ENCODE measurements around the gene KRTAP10-4.

The KRTAP10-4 gene

GRCh38 chr21:44623575-44623974, 50.0 kb downstream of the KRTAP10-4 start:
- no peaks in the 10 kb centered on the region for H3K4me1 ChIP-seq (ENCODE audit: control insufficient read depth, low read depth, low read length)
- H3K4me3 ChIP-seq (ENCODE audit: low read length), result no peak overlapping the region
- peaks cover 19% of the 10 kb centered on the region for H3K9me3 ChIP-seq (ENCODE audit: control insufficient read depth, low read depth, low read length)
- H3K27me3 ChIP-seq (ENCODE audit: control insufficient read depth, insufficient read depth, low read length), result no peaks in the 10 kb centered on the region
- no peak overlapping the region for H3K27ac ChIP-seq (ENCODE audit: low read length)
- no peak overlapping the region for H3K9ac ChIP-seq (ENCODE audit: low read length)
- no peaks in the 10 kb centered on the region for H3K36me3 ChIP-seq (ENCODE audit: control insufficient read depth, low read depth, low read length)

All from iPS-18a (cell line).